Cardiac fibroblast (primary cell): ENCODE measurements around the gene TPRA1.

Experiments used
- DNase-seq, 2 donors: peaks; one replicate each; pipeline versions ENCODE4 v3.0.0 to v3.0.0-alpha.2; 2010; ENCODE audit warnings: low read depth in 2 of 2
- H3K4me3 ChIP-seq, 2 donors: replicated peaks in 1 of 2; 1 replicate in 1 of 2; 2 replicates in 1 of 2; pipeline ENCODE4 v1.5.1; 2011; ENCODE audit warnings: low read depth in 2 of 2, low read length in 2 of 2, mild to moderate bottlenecking in 2 of 2, moderate library complexity in 1 of 2
- TF ChIP-seq, protein P1 (sequence below): IDR thresholded peaks from one replicate; pipeline ENCODE4 v1.5.1; 2011; ENCODE audit warnings: low read depth, mild to moderate bottlenecking, low read length, inconsistent platforms

The TPRA1 gene

DNA sequence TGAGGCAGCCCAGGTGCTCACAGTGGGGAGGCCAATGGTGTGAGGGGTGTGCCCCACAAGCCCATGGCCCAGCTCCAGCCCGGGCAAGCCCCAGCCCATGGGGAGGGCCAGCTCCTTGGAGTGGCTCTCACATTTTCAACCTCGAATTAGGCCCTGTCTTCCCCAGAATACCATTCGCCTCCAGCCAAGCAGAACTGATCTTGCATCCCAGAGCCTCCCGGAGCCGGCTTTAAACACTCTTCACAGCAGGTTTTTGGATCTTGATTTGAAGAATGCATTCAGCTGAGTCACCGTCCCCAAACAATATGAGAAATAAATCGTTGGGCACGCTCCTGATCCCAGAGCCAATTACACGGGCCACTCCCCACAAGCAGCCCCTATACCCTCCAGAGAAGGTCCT, 23.7 kb downstream of the TPRA1 start:
- H3K4me3 ChIP-seq: no peak overlapping the region
- TF ChIP-seq, protein P1, sequence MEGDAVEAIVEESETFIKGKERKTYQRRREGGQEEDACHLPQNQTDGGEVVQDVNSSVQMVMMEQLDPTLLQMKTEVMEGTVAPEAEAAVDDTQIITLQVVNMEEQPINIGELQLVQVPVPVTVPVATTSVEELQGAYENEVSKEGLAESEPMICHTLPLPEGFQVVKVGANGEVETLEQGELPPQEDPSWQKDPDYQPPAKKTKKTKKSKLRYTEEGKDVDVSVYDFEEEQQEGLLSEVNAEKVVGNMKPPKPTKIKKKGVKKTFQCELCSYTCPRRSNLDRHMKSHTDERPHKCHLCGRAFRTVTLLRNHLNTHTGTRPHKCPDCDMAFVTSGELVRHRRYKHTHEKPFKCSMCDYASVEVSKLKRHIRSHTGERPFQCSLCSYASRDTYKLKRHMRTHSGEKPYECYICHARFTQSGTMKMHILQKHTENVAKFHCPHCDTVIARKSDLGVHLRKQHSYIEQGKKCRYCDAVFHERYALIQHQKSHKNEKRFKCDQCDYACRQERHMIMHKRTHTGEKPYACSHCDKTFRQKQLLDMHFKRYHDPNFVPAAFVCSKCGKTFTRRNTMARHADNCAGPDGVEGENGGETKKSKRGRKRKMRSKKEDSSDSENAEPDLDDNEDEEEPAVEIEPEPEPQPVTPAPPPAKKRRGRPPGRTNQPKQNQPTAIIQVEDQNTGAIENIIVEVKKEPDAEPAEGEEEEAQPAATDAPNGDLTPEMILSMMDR: no peak
- DNase-seq: no peak

DNA sequence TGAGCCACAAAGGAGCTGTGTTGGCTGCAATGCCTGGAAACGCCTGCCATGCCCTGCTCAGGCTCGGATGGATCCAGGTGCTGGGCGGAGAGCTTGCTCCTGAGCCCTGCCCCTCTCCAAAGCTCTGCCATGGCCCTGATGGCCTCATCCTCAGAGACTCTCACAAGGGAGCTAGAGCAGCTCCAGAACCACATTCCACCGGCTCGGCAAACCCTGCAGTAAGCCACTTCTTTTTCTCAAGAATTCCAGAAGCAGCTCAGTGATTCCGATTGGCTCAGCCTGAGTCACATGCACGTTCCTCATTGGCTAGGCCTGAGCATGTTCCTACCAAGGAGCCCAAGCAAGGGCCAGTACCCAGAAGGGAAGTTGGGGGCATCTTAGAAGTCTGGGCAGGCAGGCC, 24.8 kb downstream of the TPRA1 start:
- no peak overlapping the region for H3K4me3 ChIP-seq
- TF ChIP-seq, protein P1: no peak
- no peak for DNase-seq

DNA sequence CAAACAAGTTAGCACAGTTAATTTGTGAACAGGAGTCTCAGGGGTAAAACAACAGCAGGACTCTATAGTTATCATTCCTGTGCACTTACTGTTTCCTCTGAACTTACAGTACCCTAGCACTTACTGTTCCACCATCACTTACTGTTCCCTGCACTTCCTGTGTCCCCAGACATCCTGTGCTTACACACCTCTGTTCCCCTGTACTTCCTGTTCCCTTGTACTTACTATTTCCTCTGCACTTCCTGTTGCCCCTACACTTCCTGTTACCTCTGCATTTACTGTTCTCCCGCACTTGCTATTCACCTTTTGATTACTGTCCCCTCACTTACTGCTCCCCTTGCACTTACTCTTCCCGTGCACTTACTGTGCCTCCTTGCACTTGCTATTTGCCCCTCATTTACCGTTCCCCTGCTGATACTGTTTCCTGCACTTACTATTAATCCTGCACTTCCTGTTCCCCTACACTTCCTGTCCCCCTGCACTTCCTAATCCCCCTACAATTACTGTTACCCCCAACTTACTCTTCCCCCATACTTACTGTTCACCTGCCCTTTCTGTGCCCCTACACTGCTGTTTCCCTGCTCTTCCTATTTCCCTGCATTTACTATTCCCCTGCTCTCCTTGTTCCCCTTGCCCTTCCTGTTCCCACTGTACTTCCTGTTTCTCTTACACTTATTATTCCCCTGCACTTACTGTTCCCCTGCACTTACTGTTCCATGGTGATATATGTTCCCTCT, 30.3 kb downstream of the TPRA1 start:
- no peak overlapping the region for H3K4me3 ChIP-seq
- TF ChIP-seq, protein P1: no peak
- DNase-seq: no peak

DNA sequence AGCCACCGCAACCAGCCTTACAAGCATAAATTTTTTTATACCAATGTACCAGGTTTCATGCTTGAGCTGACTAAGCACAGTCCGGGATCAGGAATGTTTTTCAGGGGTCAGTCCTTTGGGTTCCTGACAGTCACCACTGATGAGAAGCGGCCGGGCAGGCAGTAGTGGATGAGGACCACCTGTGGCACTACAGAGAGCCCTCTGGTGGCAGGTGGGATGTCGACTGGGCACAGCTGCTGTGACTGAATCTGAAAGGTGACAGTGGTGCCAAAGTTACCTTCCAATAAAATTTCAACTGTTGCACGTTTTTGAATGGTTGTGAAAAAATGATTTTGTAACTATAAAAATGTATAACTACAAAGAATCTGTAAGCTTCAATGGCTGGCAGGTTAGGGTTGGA, 34.0 kb downstream of the TPRA1 start:
- H3K4me3 ChIP-seq: no peak overlapping the region
- TF ChIP-seq, protein P1: no peak
- DNase-seq: no peak

DNA sequence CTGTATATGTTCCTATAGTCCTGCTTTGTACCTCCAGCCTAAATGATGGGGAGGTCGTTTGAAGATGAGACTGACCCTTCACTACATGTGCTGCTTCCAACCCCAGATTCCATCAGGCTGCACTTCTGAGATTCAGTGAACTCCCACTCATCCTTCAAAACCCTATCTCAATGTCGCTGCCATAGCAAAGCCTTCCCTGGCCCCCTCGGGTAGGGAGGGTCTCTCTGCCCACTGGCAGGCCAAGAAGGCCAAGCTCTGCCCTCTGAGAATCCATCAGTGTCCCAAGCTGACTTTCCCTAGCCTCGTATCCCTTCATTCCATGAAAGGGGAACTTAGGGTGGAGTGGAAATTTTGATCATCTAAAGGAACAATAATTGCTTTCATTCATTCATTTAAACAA, 35.4 kb downstream of the TPRA1 start:
- H3K4me3 ChIP-seq: no peak overlapping the region
- TF ChIP-seq, protein P1: no peak
- no peak for DNase-seq

DNA sequence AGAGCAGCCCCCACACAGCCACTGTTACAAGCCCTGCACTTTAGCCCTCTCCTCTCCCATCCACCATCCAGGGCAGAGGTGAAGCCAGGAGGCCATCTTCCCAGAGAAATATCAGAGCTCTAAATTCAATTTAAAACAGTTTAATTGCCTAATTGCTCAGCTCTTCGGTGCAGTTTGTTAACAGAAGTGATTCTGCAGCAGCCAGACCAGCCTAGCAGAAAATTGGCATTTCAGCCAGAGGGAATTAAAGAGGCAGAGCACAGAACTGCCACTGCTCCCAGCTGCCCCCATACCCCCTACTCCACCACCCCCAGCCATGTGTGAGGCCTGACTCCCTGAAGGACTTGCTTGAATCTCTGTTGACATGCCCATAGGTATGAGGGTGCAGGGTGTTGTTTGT, 38.5 kb downstream of the TPRA1 start:
- TF ChIP-seq, protein P1: no peak
- DNase-seq: no peak

DNA sequence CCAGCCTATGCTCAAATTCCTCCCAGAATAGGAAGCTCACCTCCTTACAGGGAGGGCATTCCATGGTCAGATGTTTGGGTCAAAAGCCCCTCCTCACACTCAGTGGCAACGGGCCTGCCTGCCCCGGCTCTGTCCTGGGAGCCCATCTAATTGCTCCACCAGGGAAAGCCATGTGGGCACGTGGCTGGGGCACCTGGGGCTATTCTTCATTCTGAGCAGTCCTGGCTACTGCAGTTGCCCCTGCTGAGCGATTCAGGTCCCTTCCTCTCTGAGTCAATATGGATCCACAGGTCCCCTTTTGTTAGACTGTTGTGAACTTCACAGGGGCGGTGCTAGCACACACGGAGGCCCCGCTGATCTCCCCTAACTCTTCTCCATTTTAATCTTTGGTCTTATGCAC, 39.4 kb downstream of the TPRA1 start:
- TF ChIP-seq, protein P1: no peak
- DNase-seq: no peak
- H3K4me3 ChIP-seq: no peak overlapping the region

More for the DNA sequence above, 38.5 kb downstream of the TPRA1 start:
- no peak overlapping the region for H3K4me3 ChIP-seq
